GM12878 (cell line): ENCODE results near the gene COG1. TPM values are rescaled to one million over a fixed set of nuclear protein-coding genes. Genes with fewer than 3 reads are reported as not detected.

ENCODE experiments used
- ATAC-seq: fragments of 200-7000 bp; cut with Tn5 transposase; 3 replicates; pipeline ENCODE4 v1.9.1; 2020; ENCODE audit warnings: mild to moderate bottlenecking, moderate library complexity
- BruUV-seq: library from RNA; stranded (reverse); fragments of 400-500 nt; replicated peaks from 2 replicates; lab custom pipeline; 2021; lab: Mats Ljungman, UMichigan
- CTCF ChIA-PET: fragments of 300-600 bp; sonication (Branson Sonifier 250); formaldehyde crosslinking; extraction: SDS; loops from one replicate; lab custom pipeline; 2021; ENCODE audit warnings: inconsistent platforms; lab: Yijun Ruan, JAX
- POLR2A ChIA-PET: fragments of 350-600 bp; formaldehyde crosslinking; extraction: SDS; loops from one replicate; lab custom pipeline; 2021; ENCODE audit warnings: inconsistent platforms; lab: Charles Lee
- RAD21 ChIA-PET: fragments of 300-600 bp; sonication (Branson Sonifier 250); formaldehyde crosslinking; loops from one replicate; lab custom pipeline; 2023; ENCODE audit warnings: antibody characterized with exemption; ENCODE audit not compliant: unreplicated experiment; lab: Charles Lee
- SMC1A ChIA-PET: fragments of 300-600 bp; sonication (Branson Sonifier 250); formaldehyde crosslinking; loops from one replicate; lab custom pipeline; 2023; ENCODE audit not compliant: unreplicated experiment, uncharacterized antibody; lab: Charles Lee
- DNase-seq: peaks from one replicate; pipeline ENCODE4 v3.0.0-alpha.2; 2011; ENCODE audit warnings: low read depth, low spot score
- FAIRE-seq: peaks from 3 replicates; lab custom pipeline; 2011; peaks lifted over from hg19 to GRCh38; lab: Jason Lieb, UNC
- H2AFZ ChIP-seq: 2 replicates; pipeline ENCODE4 v1.6.0; 2011; ENCODE audit warnings: low read depth, low read length, control low read depth; ENCODE audit not compliant: control insufficient read depth
- H3K27ac ChIP-seq: 2 replicates; pipeline ENCODE4 v1.5.1; 2011; ENCODE audit warnings: control low read depth; ENCODE audit not compliant: control insufficient read depth, insufficient read depth
- H3K27me3 ChIP-seq, 2 experiments: replicated peaks in 1 of 2; 2 replicates each; pipeline versions ENCODE4 v1.6.0 to v1.6.1; 2011; ENCODE audit warnings: low read length in 1 of 2; ENCODE audit not compliant: control insufficient read depth in 2 of 2, insufficient read depth in 2 of 2
- H3K36me3 ChIP-seq, 2 experiments: 2 replicates each; pipeline ENCODE4 v1.5.1; 2011; ENCODE audit warnings: low read length in 1 of 2; ENCODE audit not compliant: control insufficient read depth in 2 of 2, insufficient read depth in 2 of 2
- H3K4me1 ChIP-seq: 2 replicates; pipeline ENCODE4 v1.6.1; 2011; ENCODE audit warnings: mild to moderate bottlenecking, low read length, moderate library complexity, mixed read lengths; ENCODE audit not compliant: control insufficient read depth, insufficient read depth
- H3K4me2 ChIP-seq: 2 replicates; pipeline ENCODE4 v1.6.0; 2011; ENCODE audit warnings: control low read depth; ENCODE audit not compliant: control insufficient read depth, insufficient read depth
- H3K4me3 ChIP-seq: fragments of 200-600 bp; sonication (generic); 2 replicates; pipeline ENCODE4 v1.5.1; 2016
- H3K79me2 ChIP-seq: 2 replicates; pipeline ENCODE4 v1.6.0; 2011; ENCODE audit warnings: low read length; ENCODE audit not compliant: control insufficient read depth, insufficient read depth
- H3K9ac ChIP-seq: 2 replicates; pipeline ENCODE4 v1.8.0; 2011; ENCODE audit warnings: low read length, control low read depth, mixed read lengths; ENCODE audit not compliant: control insufficient read depth, insufficient read depth
- H3K9me3 ChIP-seq: replicated peaks from 3 replicates; pipeline ENCODE4 v1.5.1; 2011; ENCODE audit warnings: mild to moderate bottlenecking, low read length; ENCODE audit not compliant: control insufficient read depth, insufficient read depth
- H4K20me1 ChIP-seq: 2 replicates; pipeline ENCODE4 v1.6.0; 2011; ENCODE audit not compliant: control insufficient read depth, insufficient read depth
- CHD4 ChIP-seq: fragments of 200-600 bp; sonication (generic); IDR thresholded peaks from 2 replicates; pipeline ENCODE4 v1.6.1; 2016; ENCODE audit warnings: mild to moderate bottlenecking
- MTA3 ChIP-seq: IDR thresholded peaks from 2 replicates; pipeline ENCODE4 v1.6.1; 2012; ENCODE audit warnings: low read length, inconsistent platforms, borderline replicate concordance
- WGBS: methylation state at CpG from one replicate; pipeline ENCODE4 v1.1.6; 2016; ENCODE audit warnings: low lambda C conversion rate; ENCODE audit not compliant: insufficient replicate concordance, insufficient coverage; ENCODE audit errors: missing lambda C conversion rate; 5-methylcytosine and 5-hydroxymethylcytosine counted together
- in situ Hi-C: fragments of 300-500 bp; cut with MboI; formaldehyde crosslinking; loops from 9 replicates; pipeline ENCODE4 v1.14.3; 2018; ENCODE audit warnings: mixed read lengths
- intact Hi-C: fragments of 100-400 bp; cut with micrococcal nuclease; formaldehyde crosslinking; loops from one replicate; pipeline ENCODE4 v1.14.2; 2022; ENCODE audit not compliant: unreplicated experiment
- polyA plus RNA-seq, 11 experiments: library from polyadenylated mRNA; depleted of rRNA in 4 of 11; unstranded in 6 of 11; stranded (reverse) in 5 of 11; fragments of >200 nt; fragmentation: Nextera tagmentation in 4 of 11; fragmentation: Illumina TruSeq in 1 of 11; extraction: Ambion mirVana in 4 of 11; extraction: Trizol in 1 of 11; gene quantifications; 1 replicate in 1 of 11; 2 replicates in 10 of 11; pipeline versions ENCODE4 v1.2.1 to v1.2.3, GENCODE V29; 2011 to 2016; ENCODE audit warnings: inconsistent platforms in 2 of 11, missing spikeins in 2 of 11, low read depth in 1 of 11
- total RNA-seq, 4 experiments: library from RNA; depleted of rRNA in 3 of 4; stranded (reverse); fragments of >200 nt in 3 of 4; fragmentation: Illumina TruSeq in 1 of 4; extraction: Trizol in 1 of 4; gene quantifications; 2 replicates each; pipeline versions ENCODE4 v1.2.1 to v1.2.3, GENCODE V29; 2013 to 2021
- TF ChIP-seq, protein P1 (sequence below): IDR thresholded peaks from 2 replicates; pipeline ENCODE4 v1.6.1; 2012; ENCODE audit warnings: low read depth, low read length, improper control_type of control experiment
- TF ChIP-seq, protein P2 (sequence below): fragments of 450-650 bp; conservative IDR thresholded peaks from 2 replicates; pipeline ENCODE4 v1.6.1; 2017; ENCODE audit warnings: mild to moderate bottlenecking, moderate library complexity

Gene COG1
- total and polyA plus RNA-seq, 10 of the 15 experiments (the other 5 are each of a cell fraction or from before 2014, with no cell fraction given) = 10.5 to 24.1 (median 18.1) TPM

DNA sequence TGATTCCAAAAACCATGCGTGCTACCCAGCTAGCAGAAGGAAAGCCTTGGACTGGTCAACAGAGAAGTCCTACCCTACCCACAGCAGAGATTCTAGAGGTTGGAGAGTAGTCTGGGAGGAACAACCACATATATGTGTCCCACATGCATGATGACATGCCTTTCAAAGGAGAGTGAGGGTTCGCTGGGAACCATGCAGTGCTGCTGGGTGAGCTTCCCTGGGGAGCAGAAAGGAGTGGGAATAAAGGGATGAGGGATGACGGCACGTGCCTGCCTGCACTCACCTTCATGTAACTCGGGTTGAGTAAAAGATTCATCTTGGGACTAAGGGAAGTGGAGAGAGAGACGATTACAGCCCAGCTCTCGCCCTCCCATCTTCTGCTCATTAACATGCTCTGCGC lies 59.0 kb downstream of the COG1 start:
- in situ Hi-C loops (loop anchor here (5.0 kb wide), 1 partner anchor 120 kb away; no protein-coding TSS in a partner anchor), intact Hi-C loops (loop anchor here (5.0 kb wide), 1 partner anchor 60 kb away; the partner anchor contains the start of gene COG1)
- TF ChIP-seq, protein P1, sequence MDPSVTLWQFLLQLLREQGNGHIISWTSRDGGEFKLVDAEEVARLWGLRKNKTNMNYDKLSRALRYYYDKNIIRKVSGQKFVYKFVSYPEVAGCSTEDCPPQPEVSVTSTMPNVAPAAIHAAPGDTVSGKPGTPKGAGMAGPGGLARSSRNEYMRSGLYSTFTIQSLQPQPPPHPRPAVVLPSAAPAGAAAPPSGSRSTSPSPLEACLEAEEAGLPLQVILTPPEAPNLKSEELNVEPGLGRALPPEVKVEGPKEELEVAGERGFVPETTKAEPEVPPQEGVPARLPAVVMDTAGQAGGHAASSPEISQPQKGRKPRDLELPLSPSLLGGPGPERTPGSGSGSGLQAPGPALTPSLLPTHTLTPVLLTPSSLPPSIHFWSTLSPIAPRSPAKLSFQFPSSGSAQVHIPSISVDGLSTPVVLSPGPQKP = no peak
- TF ChIP-seq, protein P2, sequence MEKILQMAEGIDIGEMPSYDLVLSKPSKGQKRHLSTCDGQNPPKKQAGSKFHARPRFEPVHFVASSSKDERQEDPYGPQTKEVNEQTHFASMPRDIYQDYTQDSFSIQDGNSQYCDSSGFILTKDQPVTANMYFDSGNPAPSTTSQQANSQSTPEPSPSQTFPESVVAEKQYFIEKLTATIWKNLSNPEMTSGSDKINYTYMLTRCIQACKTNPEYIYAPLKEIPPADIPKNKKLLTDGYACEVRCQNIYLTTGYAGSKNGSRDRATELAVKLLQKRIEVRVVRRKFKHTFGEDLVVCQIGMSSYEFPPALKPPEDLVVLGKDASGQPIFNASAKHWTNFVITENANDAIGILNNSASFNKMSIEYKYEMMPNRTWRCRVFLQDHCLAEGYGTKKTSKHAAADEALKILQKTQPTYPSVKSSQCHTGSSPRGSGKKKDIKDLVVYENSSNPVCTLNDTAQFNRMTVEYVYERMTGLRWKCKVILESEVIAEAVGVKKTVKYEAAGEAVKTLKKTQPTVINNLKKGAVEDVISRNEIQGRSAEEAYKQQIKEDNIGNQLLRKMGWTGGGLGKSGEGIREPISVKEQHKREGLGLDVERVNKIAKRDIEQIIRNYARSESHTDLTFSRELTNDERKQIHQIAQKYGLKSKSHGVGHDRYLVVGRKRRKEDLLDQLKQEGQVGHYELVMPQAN = no peak
- TF ChIP-seq CHD4 (no peak), MTA3 (no peak)
- ATAC-seq = no peak
- H3K36me3 ChIP-seq = peaks cover 0 to 10% of the 10 kb centered on the region in 2 experiments; a peak in 2 of 4 replicates
- WGBS = 47% methylated on average over 8 of the region's 8 CpGs
- no peaks in the 10 kb centered on the region for H3K79me2 ChIP-seq
- H3K9ac ChIP-seq = no peak overlapping the region
- H3K9me3 ChIP-seq = no peaks in the 10 kb centered on the region
- CTCF ChIA-PET = interaction anchor here (0.8 to 12.7 kb wide), 4 partner anchors 60 to 526 kb away, joined by 4 to 365 read pairs (median 69); partner anchors contain the start of gene COG1
- SMC1A ChIA-PET = interaction anchor here (1.2 to 16.1 kb wide), 3 partner anchors 24 to 525 kb away, joined by 4 to 261 read pairs (median 115); no protein-coding TSS in a partner anchor
- no peaks in the 10 kb centered on the region for H3K27me3 ChIP-seq
- H3K4me2 ChIP-seq = no peak overlapping the region
- no peak for DNase-seq
- no peaks in the 10 kb centered on the region for H3K4me1 ChIP-seq
- no TSS peak for BruUV-seq
- RAD21 ChIA-PET = interaction anchor here (1.0 to 1.5 kb wide), 2 partner anchors 8 to 267 kb away, joined by 3 to 7 read pairs; no protein-coding TSS in a partner anchor
- H4K20me1 ChIP-seq = no peaks in the 10 kb centered on the region
- H3K4me3 ChIP-seq = no peak overlapping the region
- no peak overlapping the region for H2AFZ ChIP-seq
- POLR2A ChIA-PET = no interaction called here
- FAIRE-seq = no peak
- no peak overlapping the region for H3K27ac ChIP-seq
